Glutamatergic neuron (in vitro differentiated cells): ENCODE results near the gene PAPSS1. TPM values are rescaled to one million over a fixed set of nuclear protein-coding genes. Genes with fewer than 3 reads are reported as not detected.

Source experiments
- DNase-seq: peaks from one replicate; pipeline ENCODE4 v3.0.0; 2022
- H3K27ac Mint-ChIP-seq: one replicate; pipeline ENCODE4 v1.8.0; 2020; ENCODE audit warnings: mild to moderate bottlenecking, mixed read lengths, inconsistent platforms; ENCODE audit not compliant: unreplicated experiment
- H3K27me3 Mint-ChIP-seq: one replicate; pipeline ENCODE4 v1.8.0; 2020; ENCODE audit warnings: mild to moderate bottlenecking, moderate library complexity, mixed read lengths, inconsistent platforms; ENCODE audit not compliant: unreplicated experiment
- H3K36me3 Mint-ChIP-seq: one replicate; pipeline ENCODE4 v1.8.0; 2020; ENCODE audit warnings: mild to moderate bottlenecking, mixed read lengths, inconsistent platforms; ENCODE audit not compliant: unreplicated experiment
- H3K4me1 Mint-ChIP-seq: one replicate; pipeline ENCODE4 v1.8.0; 2020; ENCODE audit warnings: mild to moderate bottlenecking, low read depth, mixed read lengths, inconsistent platforms; ENCODE audit not compliant: unreplicated experiment
- H3K4me3 Mint-ChIP-seq: one replicate; pipeline ENCODE4 v1.8.0; 2020; ENCODE audit warnings: mild to moderate bottlenecking, mixed read lengths, inconsistent platforms; ENCODE audit not compliant: unreplicated experiment
- H3K9me3 Mint-ChIP-seq: one replicate; pipeline ENCODE4 v1.8.0; 2020; ENCODE audit warnings: mild to moderate bottlenecking, moderate library complexity, mixed read lengths, inconsistent platforms; ENCODE audit not compliant: unreplicated experiment
- total RNA-seq: library from RNA; stranded (reverse); fragmentation: NEBNext Ultra II Directional; extraction: Animal tissue kit (Norgen Biotek cat#: 25700); gene quantifications from one replicate; pipeline ENCODE4 v1.2.1, GENCODE V29; 2021; ENCODE audit not compliant: unreplicated experiment
- TF ChIP-seq, protein P1 (sequence below): fragments of 200-600 bp; sonication (generic); IDR thresholded peaks from one replicate; pipeline ENCODE4 v1.5.0; 2021; ENCODE audit not compliant: partially characterized antibody, unreplicated experiment

The PAPSS1 gene
- total RNA-seq, 1 donor from 2014 or later = 105 TPM

DNA sequence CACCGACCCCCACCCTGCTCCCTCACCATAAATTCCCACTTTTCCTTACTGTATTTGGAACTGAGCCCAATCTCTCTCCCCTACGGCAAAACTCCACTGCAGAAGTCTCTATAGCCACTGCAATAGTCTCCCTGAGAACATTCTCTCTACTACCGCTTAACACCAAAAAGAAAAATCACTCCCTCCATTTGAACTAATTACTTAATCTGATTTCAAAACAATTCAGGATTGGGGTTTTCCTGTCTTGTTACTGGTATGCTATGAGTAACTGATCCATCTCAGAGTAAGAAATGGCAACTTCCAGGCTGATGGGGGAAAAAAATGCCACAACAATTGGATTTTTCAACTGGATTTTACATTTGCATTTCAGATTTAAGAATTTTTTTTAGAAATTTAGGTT is 5.8 kb downstream of the PAPSS1 start:
- H3K36me3 Mint-ChIP-seq = peaks cover 8% of the 10 kb centered on the region
- H3K4me3 Mint-ChIP-seq = no peak overlapping the region
- TF ChIP-seq, protein P1, sequence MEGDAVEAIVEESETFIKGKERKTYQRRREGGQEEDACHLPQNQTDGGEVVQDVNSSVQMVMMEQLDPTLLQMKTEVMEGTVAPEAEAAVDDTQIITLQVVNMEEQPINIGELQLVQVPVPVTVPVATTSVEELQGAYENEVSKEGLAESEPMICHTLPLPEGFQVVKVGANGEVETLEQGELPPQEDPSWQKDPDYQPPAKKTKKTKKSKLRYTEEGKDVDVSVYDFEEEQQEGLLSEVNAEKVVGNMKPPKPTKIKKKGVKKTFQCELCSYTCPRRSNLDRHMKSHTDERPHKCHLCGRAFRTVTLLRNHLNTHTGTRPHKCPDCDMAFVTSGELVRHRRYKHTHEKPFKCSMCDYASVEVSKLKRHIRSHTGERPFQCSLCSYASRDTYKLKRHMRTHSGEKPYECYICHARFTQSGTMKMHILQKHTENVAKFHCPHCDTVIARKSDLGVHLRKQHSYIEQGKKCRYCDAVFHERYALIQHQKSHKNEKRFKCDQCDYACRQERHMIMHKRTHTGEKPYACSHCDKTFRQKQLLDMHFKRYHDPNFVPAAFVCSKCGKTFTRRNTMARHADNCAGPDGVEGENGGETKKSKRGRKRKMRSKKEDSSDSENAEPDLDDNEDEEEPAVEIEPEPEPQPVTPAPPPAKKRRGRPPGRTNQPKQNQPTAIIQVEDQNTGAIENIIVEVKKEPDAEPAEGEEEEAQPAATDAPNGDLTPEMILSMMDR = no peak
- peaks cover 31% of the 10 kb centered on the region for H3K4me1 Mint-ChIP-seq
- no peak overlapping the region for H3K27ac Mint-ChIP-seq
- no peaks in the 10 kb centered on the region for H3K27me3 Mint-ChIP-seq
- no peaks in the 10 kb centered on the region for H3K9me3 Mint-ChIP-seq
- no peak for DNase-seq

DNA sequence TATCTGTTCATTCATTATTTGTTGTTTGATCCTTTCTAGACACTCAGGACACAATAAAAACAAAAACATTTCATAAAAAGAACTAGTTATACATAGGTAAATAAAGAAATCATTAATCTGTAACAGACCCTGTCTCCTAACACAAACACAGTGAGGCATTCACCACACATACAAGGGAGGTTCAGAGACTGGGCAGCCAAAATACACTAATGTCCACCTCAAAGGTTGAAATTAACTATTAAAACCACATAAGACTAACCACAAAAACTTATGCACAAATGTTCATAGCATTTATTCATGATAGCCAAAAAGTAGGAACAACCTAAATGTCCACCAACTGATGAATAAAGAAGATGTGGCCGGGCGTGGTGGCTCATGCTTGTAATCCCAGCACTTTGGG is 7.8 kb downstream of the PAPSS1 start:
- Mint-ChIP-seq H3K36me3 (peaks cover 16% of the 10 kb centered on the region), H3K9me3 (peaks cover 3% of the 10 kb centered on the region), H3K27me3 (no peaks in the 10 kb centered on the region), H3K27ac (no peak overlapping the region), H3K4me1 (peaks cover 22% of the 10 kb centered on the region), H3K4me3 (no peak overlapping the region)
- DNase-seq = no peak
- TF ChIP-seq, protein P1 = no peak

DNA sequence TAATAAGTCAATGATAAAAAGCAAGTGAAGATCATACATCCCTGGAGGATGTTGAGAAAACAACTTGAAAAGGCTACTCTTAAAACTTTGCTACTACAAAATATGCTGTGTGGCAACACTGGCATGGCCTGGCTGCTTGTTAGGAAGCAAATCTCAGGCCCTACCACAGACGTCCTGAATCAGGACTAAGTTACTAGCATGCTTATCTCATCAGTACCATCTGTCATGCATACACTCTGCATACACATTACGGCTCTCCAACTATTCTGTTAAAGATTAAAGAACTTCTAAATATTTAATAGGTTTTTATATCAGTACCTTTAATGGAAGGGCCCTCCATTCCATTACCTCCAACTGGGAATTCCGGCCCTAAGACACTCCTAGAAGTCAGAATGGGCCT is 8.2 kb downstream of the PAPSS1 start:
- peaks cover 3% of the 10 kb centered on the region for H3K9me3 Mint-ChIP-seq
- H3K27me3 Mint-ChIP-seq = no peaks in the 10 kb centered on the region

DNA sequence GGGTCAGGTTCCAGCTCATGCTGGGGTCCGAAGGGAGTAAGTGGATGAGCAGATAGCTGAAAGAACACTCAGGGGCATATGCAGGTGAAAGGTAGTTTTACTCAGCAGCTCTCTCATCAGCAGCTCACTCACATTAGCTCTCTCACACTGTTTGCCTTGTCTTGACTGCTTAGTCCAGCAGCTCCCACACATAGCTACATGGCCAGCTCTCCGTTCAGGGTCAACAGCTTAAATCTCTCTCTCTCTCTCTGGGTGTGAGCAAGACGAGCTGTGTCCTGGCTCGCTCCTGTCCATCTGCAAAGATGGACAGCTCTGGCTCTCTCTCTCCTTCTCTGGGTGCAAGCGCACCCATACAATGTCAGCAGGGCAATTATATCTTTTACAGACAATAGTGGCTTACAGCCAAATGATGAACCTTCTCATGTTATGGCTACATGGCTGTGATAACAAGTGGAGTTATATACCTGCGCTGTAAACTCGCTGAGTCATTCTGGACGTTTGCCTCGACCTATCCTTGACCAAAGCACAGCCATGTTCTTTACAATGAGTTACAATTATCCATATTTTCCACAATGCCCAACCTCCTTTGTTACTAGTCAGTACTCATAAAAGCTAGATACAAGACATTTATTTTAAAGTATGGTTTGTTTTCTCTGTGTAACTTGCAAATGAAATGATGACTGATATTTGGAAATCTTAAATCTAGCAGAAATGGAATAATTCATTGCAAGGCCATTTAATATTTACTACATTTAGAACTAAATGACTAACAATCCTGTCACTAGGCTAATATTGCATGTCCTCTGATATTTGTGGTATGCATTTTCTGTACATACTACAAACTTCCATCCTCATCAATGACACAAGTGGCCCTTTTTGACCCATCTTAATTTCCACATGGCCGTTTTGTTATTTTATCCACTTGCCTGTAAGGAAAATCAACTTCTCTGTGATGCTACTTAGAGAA is 9.3 kb downstream of the PAPSS1 start:
- Mint-ChIP-seq H3K27ac (no peak overlapping the region), H3K4me3 (no peak overlapping the region), H3K27me3 (peaks cover 1% of the 10 kb centered on the region), H3K36me3 (peaks cover 25% of the 10 kb centered on the region), H3K4me1 (peaks cover 12% of the 10 kb centered on the region), H3K9me3 (peaks cover 4% of the 10 kb centered on the region)
- TF ChIP-seq, protein P1 = no peak
- no peak for DNase-seq

More for the DNA sequence above, 8.2 kb downstream of the PAPSS1 start:
- Mint-ChIP-seq H3K4me1 (peaks cover 22% of the 10 kb centered on the region), H3K4me3 (no peak overlapping the region), H3K27ac (no peak overlapping the region), H3K36me3 (peaks cover 16% of the 10 kb centered on the region)
- no peak for DNase-seq
- TF ChIP-seq, protein P1 = no peak

DNA sequence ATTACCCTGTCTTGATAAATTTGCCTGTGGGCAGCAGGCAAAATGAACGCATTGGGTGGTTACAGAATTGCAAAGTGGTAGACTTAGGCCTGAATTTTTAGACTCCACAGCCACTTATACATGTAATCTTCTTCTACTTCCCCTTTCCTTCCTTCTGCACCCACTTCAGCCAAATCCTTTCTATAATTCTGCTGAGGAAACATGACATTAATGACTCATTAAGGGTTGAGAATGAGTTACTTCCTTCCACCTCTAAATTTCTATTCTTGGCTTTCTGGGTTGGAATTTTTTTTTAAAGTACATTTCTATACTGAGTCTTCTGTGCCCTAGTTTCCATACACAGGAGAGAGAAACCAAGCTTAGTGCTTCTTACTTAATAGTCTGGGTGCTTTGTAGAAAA is 10.1 kb downstream of the PAPSS1 start:
- peaks cover 1% of the 10 kb centered on the region for H3K27me3 Mint-ChIP-seq
- H3K36me3 Mint-ChIP-seq = peaks cover 33% of the 10 kb centered on the region
- TF ChIP-seq, protein P1 = no peak
- H3K27ac Mint-ChIP-seq = no peak overlapping the region
- no peak for DNase-seq
- H3K4me3 Mint-ChIP-seq = no peak overlapping the region
- H3K9me3 Mint-ChIP-seq = peaks cover 10% of the 10 kb centered on the region
- H3K4me1 Mint-ChIP-seq = peaks cover 9% of the 10 kb centered on the region
